Vagina (tissue), 2 donors: ENCODE results near the gene SUGCT.

Source experiments
- CTCF ChIP-seq, 3 experiments: fragments of 450-650 bp in 2 of 3; fragments of 200-600 bp in 1 of 3; sonication (generic) in 1 of 3; IDR thresholded peaks; one replicate each; pipeline ENCODE4 v1.5.1; 2017 to 2019; ENCODE audit warnings: antibody characterized with exemption in 3 of 3, mild to moderate bottlenecking in 2 of 3, moderate library complexity in 2 of 3
- POLR2A ChIP-seq, 2 donors: fragments of 450-650 bp; IDR thresholded peaks; one replicate each; pipeline ENCODE4 v1.6.1; 2017; ENCODE audit warnings: antibody characterized with exemption in 2 of 2, mild to moderate bottlenecking in 2 of 2, moderate library complexity in 2 of 2
- POLR2AphosphoS5 ChIP-seq, 2 donors: sonication (generic); formaldehyde crosslinking; IDR thresholded peaks; one replicate each; pipeline ENCODE4 v1.9.0; 2017; ENCODE audit warnings: antibody characterized with exemption in 2 of 2, mild to moderate bottlenecking in 2 of 2, low read depth in 1 of 2; ENCODE audit not compliant: insufficient read depth in 1 of 2

- TF ChIP-seq CTCF (IDR thresholded peaks at IDR 0.05), result no peak
- TF ChIP-seq POLR2A (IDR thresholded peaks at IDR 0.05), result no peak
- no peak for TF ChIP-seq POLR2AphosphoS5 (IDR thresholded peaks at IDR 0.05; ENCODE audit: insufficient read depth in 1 of 2, low read depth in 1 of 2)
Observed at GRCh38 chr7:40509287-40509996, 374.6 kb downstream of the SUGCT start.
